ENCODE data around the gene GGT6. TPM values are rescaled to one million over a fixed set of nuclear protein-coding genes. Genes with fewer than 3 reads are reported as not detected.

GGT6 gene
- total and polyA plus RNA-seq, 5 donors from 2014 or later = not detected

DNA sequence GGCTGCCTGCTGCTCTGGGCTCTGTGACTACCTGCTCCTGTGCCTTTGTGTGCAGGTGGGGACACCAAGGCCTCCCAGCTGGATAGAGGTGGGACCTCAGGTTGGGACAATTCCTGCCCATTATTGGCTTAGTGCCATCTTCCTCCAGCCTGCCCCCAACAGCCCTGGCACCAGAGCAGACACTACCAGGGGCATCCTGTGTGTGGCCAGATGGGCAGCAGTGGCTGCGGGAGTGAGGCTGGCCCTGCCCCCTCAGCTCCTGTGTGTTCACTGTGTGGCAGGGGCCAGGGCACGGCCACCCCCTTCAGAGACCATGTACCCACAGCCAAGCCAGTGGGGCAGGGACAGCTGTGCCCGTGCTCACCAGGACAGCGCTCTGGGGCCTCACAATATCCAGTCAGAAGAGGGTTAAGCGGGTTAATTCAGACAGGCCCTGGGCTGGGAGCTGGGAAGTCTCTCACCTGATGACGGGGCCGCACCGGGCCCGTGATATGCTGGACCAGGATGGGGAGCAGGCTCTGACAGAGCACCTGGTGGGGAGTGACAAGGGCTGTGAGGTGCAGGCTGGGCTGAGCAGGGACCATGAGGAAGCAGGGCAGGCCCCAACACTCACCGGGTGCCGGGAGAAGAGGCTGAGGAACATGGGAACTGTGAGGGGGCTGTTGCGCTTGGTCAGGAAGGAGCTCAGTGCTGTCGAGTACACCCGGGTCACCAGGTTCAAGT, 18.2 kb downstream of the GGT6 start:
- Histone ChIP-seq H3K27me3 (ENCODE audit: control insufficient read depth, insufficient read depth, low read length) (no peaks in the 10 kb centered on the region), H3K4me1 (ENCODE audit: control insufficient read depth, insufficient read depth, low read length, poor library complexity, severe bottlenecking) (no peaks in the 10 kb centered on the region), H3K4me3 (ENCODE audit: low read depth, low read length) (no peak overlapping the region), H3K27ac (ENCODE audit: insufficient read depth, low read length, poor library complexity, severe bottlenecking) (no peak overlapping the region), H3K36me3 (ENCODE audit: control insufficient read depth, insufficient read depth, low read length) (peaks cover 35% of the 10 kb centered on the region), H3K9me3 (ENCODE audit: control insufficient read depth in 2 of 2, low read length in 2 of 2) (no peaks in the 10 kb centered on the region)
- no peak overlapping the region for H3K27ac Mint-ChIP-seq
- no peak for ATAC-seq (ENCODE audit: low read depth in 2 of 2)
- no peaks in the 10 kb centered on the region for H3K36me3 Mint-ChIP-seq
- no peaks in the 10 kb centered on the region for H3K9me3 Mint-ChIP-seq
- no peaks in the 10 kb centered on the region for H3K27me3 Mint-ChIP-seq
- DNase-seq = no peak
- H3K4me1 Mint-ChIP-seq = no peaks in the 10 kb centered on the region
- no peak overlapping the region for H3K4me3 Mint-ChIP-seq

DNA sequence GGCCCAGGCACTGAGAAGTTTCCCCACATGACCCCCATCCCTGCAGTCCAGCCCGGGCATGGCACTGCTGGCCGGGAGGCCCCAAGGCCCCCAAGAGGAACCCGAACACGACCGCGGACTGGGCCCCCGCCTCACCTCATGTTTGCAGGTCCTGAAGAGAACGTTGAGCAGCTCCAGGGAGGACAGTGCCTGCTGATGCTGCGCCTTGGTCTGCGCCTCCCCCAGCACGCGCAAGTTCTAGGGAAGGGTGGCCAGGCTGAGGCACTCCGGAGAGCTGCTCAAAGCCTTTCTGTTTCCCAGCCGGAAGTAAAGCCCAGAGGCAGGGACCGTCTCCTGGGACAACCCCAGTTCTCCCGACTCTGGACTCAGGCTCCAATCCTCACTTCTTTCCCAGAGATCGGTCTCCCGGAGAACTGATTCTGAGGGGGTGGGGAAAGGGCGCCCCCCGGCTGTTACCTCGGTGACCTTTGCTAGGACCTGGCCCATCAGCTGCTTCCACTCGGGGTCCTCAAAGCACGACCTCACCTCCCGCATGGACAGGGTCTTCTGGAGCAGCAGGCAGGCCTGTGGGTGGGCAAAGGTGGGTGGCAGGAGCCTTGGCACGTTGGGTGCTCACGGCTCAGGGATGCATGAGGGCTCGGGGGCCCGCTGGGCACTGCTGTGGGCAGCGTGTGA, 18.9 kb downstream of the GGT6 start:
- DNase-seq (no peak), ATAC-seq (ENCODE audit: low read depth in 2 of 2) (no peak)
- H3K27me3 Mint-ChIP-seq = no peaks in the 10 kb centered on the region
- no peak overlapping the region for H3K27ac ChIP-seq (ENCODE audit: insufficient read depth, low read length, poor library complexity, severe bottlenecking)
- no peak overlapping the region for H3K4me3 Mint-ChIP-seq
- H3K36me3 ChIP-seq (ENCODE audit: control insufficient read depth, insufficient read depth, low read length) = peaks cover 29% of the 10 kb centered on the region
- no peaks in the 10 kb centered on the region for H3K4me1 ChIP-seq (ENCODE audit: control insufficient read depth, insufficient read depth, low read length, poor library complexity, severe bottlenecking)
- H3K27ac Mint-ChIP-seq = no peak overlapping the region
- peaks cover 0 to 2% (median 0%) of the 10 kb centered on the region in 4 donors for H3K4me1 Mint-ChIP-seq
- H3K9me3 Mint-ChIP-seq = no peaks in the 10 kb centered on the region
- H3K4me3 ChIP-seq (ENCODE audit: low read depth, low read length) = no peak overlapping the region
- H3K36me3 Mint-ChIP-seq = no peaks in the 10 kb centered on the region
- H3K27me3 ChIP-seq (ENCODE audit: control insufficient read depth, insufficient read depth, low read length) = no peaks in the 10 kb centered on the region
- no peaks in the 10 kb centered on the region for H3K9me3 ChIP-seq (ENCODE audit: control insufficient read depth in 2 of 2, low read length in 2 of 2)

DNA sequence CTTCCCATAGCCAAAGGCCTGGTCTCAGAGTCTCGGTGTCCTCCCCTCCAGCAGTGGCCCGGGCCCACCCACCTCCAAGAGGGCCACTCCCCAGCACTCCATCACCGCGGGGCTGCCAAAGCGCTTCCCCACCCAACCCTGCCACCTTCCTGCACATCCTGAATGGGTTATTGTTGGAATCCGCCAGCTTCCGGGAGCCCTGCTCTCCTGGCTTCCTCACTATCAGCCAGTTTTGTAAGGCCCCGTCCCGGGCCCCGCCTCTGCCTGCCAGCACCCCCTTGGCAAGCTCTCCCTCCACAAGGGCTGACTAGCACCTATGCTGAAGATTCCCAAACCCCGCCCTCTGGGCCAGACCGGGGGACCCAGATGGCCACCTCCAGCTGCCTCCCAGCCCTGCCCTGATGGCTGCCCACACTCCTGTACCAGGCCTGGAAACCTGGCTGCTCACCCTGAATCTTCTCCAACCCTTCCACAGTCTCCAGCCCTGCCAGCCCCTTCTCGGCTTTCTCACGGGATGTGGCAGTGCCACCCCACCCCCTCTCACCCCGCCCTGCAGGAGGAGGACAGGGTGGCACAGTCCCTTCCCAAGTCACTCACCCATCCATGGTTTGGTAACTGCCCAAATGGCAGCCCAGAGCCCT, 19.6 kb downstream of the GGT6 start:
- Histone ChIP-seq H3K4me1 (ENCODE audit: control insufficient read depth, insufficient read depth, low read length, poor library complexity, severe bottlenecking) (no peaks in the 10 kb centered on the region), H3K27me3 (ENCODE audit: control insufficient read depth, insufficient read depth, low read length) (no peaks in the 10 kb centered on the region), H3K27ac (ENCODE audit: insufficient read depth, low read length, poor library complexity, severe bottlenecking) (no peak overlapping the region), H3K36me3 (ENCODE audit: control insufficient read depth, insufficient read depth, low read length) (peaks cover 27% of the 10 kb centered on the region), H3K9me3 (ENCODE audit: control insufficient read depth in 2 of 2, low read length in 2 of 2) (no peaks in the 10 kb centered on the region), H3K4me3 (ENCODE audit: low read depth, low read length) (no peak overlapping the region)
- Mint-ChIP-seq H3K36me3 (no peaks in the 10 kb centered on the region), H3K27ac (no peak overlapping the region), H3K4me1 (peaks cover 0 to 2% (median 0%) of the 10 kb centered on the region in 4 donors), H3K9me3 (no peaks in the 10 kb centered on the region), H3K27me3 (no peaks in the 10 kb centered on the region), H3K4me3 (no peak overlapping the region)
- DNase-seq (no peak), ATAC-seq (ENCODE audit: low read depth in 2 of 2) (no peak)

DNA sequence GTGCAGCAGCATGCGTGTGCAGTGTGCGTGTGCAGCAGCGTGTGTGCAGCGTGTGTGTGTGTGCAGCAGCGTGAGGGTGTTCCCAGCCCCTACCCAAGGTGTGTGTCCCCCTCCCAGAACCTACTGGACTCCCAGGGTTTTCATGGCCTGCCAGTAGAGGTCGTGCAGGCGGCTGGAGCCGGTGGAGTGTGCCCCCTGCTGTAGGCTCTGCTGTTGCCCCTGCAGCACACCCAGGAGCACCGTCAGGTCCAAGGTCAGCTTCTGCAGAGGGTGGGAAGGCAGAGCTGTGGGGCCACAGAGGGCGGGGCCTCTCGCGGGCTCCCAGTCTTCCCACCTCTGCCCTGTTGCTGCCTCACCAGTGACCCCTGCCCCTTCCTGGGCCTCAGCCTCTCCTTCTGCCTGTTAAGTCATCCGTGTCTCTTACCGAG, 20.1 kb downstream of the GGT6 start:
- H3K4me1 ChIP-seq (ENCODE audit: control insufficient read depth, insufficient read depth, low read length, poor library complexity, severe bottlenecking) = no peaks in the 10 kb centered on the region
- no peak for ATAC-seq (ENCODE audit: low read depth in 2 of 2)

DNA sequence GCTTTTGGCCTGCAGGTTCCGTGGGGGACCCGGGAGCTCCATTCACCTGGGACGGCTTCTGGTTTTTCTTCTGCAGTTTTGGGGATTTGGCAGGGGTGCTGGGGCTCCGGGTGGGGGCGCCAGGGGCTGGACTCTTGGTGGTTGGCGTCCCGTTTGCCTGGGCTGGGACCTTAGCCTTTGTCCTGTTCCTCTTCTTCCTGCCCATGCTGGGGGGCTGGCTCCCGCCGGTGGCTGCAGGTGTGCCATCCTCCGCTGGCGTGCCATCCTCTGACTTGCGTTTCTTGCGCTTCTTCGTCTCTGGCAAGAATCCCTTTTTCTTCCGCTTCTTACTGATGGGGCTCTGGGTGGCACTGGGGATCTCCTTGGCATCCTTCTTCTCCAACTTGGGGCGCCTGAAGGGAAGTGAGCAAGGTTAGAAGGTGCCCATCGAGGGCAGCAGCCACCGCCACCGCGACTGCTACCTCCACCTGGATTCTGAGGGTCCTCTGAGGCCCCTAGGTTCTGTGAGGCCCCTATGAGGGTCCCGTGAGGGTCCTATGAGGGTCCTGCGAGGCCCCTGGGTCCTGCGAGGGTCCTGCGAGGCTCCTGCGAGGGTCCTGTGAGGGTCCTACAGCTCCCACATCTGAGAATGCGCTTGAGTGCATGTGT, 20.7 kb downstream of the GGT6 start:
- DNase-seq (no peak), ATAC-seq (ENCODE audit: low read depth in 2 of 2) (no peak)
- H3K27ac ChIP-seq (ENCODE audit: insufficient read depth, low read length, poor library complexity, severe bottlenecking) = no peak overlapping the region
- Mint-ChIP-seq H3K9me3 (no peaks in the 10 kb centered on the region), H3K27me3 (no peaks in the 10 kb centered on the region), H3K36me3 (no peaks in the 10 kb centered on the region), H3K27ac (no peak overlapping the region), H3K4me3 (no peak overlapping the region), H3K4me1 (peaks cover 0 to 5% (median 0%) of the 10 kb centered on the region in 4 donors)
- no peaks in the 10 kb centered on the region for H3K9me3 ChIP-seq (ENCODE audit: control insufficient read depth in 2 of 2, low read length in 2 of 2)
- no peaks in the 10 kb centered on the region for H3K27me3 ChIP-seq (ENCODE audit: control insufficient read depth, insufficient read depth, low read length)
- H3K4me3 ChIP-seq (ENCODE audit: low read depth, low read length) = no peak overlapping the region
- no peaks in the 10 kb centered on the region for H3K4me1 ChIP-seq (ENCODE audit: control insufficient read depth, insufficient read depth, low read length, poor library complexity, severe bottlenecking)
- H3K36me3 ChIP-seq (ENCODE audit: control insufficient read depth, insufficient read depth, low read length) = peaks cover 26% of the 10 kb centered on the region

More for the DNA sequence above, 20.1 kb downstream of the GGT6 start:
- Histone ChIP-seq H3K36me3 (ENCODE audit: control insufficient read depth, insufficient read depth, low read length) (peaks cover 27% of the 10 kb centered on the region), H3K4me3 (ENCODE audit: low read depth, low read length) (no peak overlapping the region), H3K9me3 (ENCODE audit: control insufficient read depth in 2 of 2, low read length in 2 of 2) (no peaks in the 10 kb centered on the region), H3K27me3 (ENCODE audit: control insufficient read depth, insufficient read depth, low read length) (no peaks in the 10 kb centered on the region), H3K27ac (ENCODE audit: insufficient read depth, low read length, poor library complexity, severe bottlenecking) (no peak overlapping the region)
- Mint-ChIP-seq H3K4me1 (peaks cover 0 to 5% (median 0%) of the 10 kb centered on the region in 4 donors), H3K27ac (no peak overlapping the region), H3K4me3 (no peak overlapping the region), H3K36me3 (no peaks in the 10 kb centered on the region), H3K9me3 (no peaks in the 10 kb centered on the region), H3K27me3 (no peaks in the 10 kb centered on the region)
- DNase-seq = no peak

DNA sequence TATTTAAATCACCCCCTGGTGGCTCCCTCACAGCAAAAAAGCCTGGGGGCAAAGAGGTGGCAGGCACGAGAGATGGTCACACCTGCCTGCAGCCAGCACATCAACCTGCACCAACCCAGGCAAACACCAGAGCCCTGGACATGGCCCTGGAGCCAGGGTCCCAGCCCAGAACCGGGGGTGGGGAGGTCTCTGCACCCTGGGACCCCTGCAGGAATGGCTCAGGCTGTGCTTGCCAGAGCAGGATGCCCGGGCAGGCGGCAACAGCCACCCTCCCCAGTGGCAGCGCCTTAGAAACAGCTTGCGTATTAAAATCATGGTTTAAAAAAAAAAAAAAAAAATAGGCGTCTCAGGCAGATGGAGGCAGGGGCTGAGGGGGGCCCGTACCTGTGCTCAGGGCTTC, 21.4 kb downstream of the GGT6 start:
- peaks cover 0 to 5% (median 0%) of the 10 kb centered on the region in 4 donors for H3K4me1 Mint-ChIP-seq
- H3K4me1 ChIP-seq (ENCODE audit: control insufficient read depth, insufficient read depth, low read length, poor library complexity, severe bottlenecking) = no peaks in the 10 kb centered on the region
- DNase-seq (no peak), ATAC-seq (ENCODE audit: low read depth in 2 of 2) (no peak)
- no peaks in the 10 kb centered on the region for H3K27me3 ChIP-seq (ENCODE audit: control insufficient read depth, insufficient read depth, low read length)
- H3K36me3 Mint-ChIP-seq = no peaks in the 10 kb centered on the region
- H3K4me3 ChIP-seq (ENCODE audit: low read depth, low read length) = no peak overlapping the region
- no peaks in the 10 kb centered on the region for H3K9me3 ChIP-seq (ENCODE audit: control insufficient read depth in 2 of 2, low read length in 2 of 2)
- H3K27ac Mint-ChIP-seq = no peak overlapping the region
- no peaks in the 10 kb centered on the region for H3K27me3 Mint-ChIP-seq
- no peak overlapping the region for H3K27ac ChIP-seq (ENCODE audit: insufficient read depth, low read length, poor library complexity, severe bottlenecking)
- peaks cover 24% of the 10 kb centered on the region for H3K36me3 ChIP-seq (ENCODE audit: control insufficient read depth, insufficient read depth, low read length)
- no peak overlapping the region for H3K4me3 Mint-ChIP-seq
- no peaks in the 10 kb centered on the region for H3K9me3 Mint-ChIP-seq

DNA sequence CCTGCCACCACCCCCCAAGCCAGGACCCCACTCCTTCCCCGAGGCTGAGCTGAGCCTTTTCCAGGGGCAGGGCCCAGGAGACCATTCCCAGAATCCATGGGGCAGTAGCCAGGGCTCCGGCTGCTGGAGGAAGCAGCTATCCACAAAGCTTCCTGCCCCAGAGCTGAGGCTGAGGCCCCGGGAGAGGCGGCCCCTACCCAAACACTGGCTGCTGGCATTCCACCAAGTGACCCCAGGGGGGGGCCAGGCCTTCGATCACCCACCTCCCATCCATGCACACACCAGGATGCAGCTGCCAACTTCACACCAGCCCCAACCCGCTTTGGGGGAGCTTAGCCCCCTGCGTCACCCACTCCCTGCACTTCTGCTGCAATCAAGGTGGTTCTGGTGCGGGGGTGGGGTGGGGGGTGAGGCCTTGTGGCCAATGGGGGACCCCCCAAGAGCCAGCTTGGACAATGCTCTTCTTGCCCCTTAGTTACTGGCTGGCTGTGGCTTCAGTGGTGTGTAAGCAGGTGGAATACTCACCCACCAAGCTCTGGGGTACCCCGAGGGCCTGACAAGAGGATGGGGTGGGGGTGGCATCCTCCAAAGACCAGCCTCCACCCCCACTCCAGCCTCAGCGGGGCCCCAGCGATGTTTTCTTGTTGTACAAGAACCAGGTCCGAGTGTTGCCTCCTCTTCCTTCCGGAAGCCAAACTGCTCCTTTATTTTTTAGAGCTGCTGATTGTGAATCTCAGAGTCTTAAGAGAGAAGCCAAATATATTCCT, 22.0 kb downstream of the GGT6 start:
- peaks cover 22% of the 10 kb centered on the region for H3K36me3 ChIP-seq (ENCODE audit: control insufficient read depth, insufficient read depth, low read length)
- Mint-ChIP-seq H3K36me3 (no peaks in the 10 kb centered on the region), H3K9me3 (no peaks in the 10 kb centered on the region), H3K4me3 (no peak overlapping the region), H3K27me3 (no peaks in the 10 kb centered on the region), H3K27ac (no peak overlapping the region), H3K4me1 (peaks cover 0 to 5% (median 0%) of the 10 kb centered on the region in 4 donors)
- ATAC-seq (ENCODE audit: low read depth in 2 of 2) = no peak
- H3K27ac ChIP-seq (ENCODE audit: insufficient read depth, low read length, poor library complexity, severe bottlenecking) = no peak overlapping the region
- no peaks in the 10 kb centered on the region for H3K4me1 ChIP-seq (ENCODE audit: control insufficient read depth, insufficient read depth, low read length, poor library complexity, severe bottlenecking)
- H3K4me3 ChIP-seq (ENCODE audit: low read depth, low read length) = no peak overlapping the region
- no peaks in the 10 kb centered on the region for H3K27me3 ChIP-seq (ENCODE audit: control insufficient read depth, insufficient read depth, low read length)
- no peaks in the 10 kb centered on the region for H3K9me3 ChIP-seq (ENCODE audit: control insufficient read depth in 2 of 2, low read length in 2 of 2)
- DNase-seq = no peak
